K562 (cell line): Measurements from ENCODE around the gene SPHK2. TPM values are rescaled to one million over a fixed set of nuclear protein-coding genes. Genes with fewer than 3 reads are reported as not detected.

Experiments used
- AFF1 ChIP-seq, 2 experiments: fragments of 450-650 bp; IDR thresholded peaks; 2 replicates each; pipeline ENCODE4 v1.6.1; 2018; ENCODE audit warnings: mild to moderate bottlenecking in 2 of 2, low read depth in 1 of 2; ENCODE audit not compliant: partially characterized antibody in 2 of 2
- ATF7 ChIP-seq: fragments of 450-650 bp; IDR thresholded peaks from 2 replicates; pipeline ENCODE4 v1.7.1; 2014; ENCODE audit warnings: mild to moderate bottlenecking, moderate library complexity
- NFE2 ChIP-seq: IDR thresholded peaks from 2 replicates; pipeline ENCODE4 v1.6.1; 2014; ENCODE audit warnings: antibody characterized with exemption, low read depth
- RBM17 ChIP-seq: fragments of 200-400 bp; formaldehyde crosslinking; IDR thresholded peaks from 2 replicates; pipeline ENCODE4 v1.6.1; 2017; ENCODE audit warnings: low read depth, mild to moderate bottlenecking, low read length, borderline replicate concordance
- REST ChIP-seq, 2 experiments: fragments of 450-650 bp; formaldehyde crosslinking in 1 of 2; IDR thresholded peaks; 2 replicates each; pipeline versions ENCODE4 v1.4.0 to v1.6.1; 2014 to 2020; ENCODE audit warnings: mild to moderate bottlenecking in 2 of 2, borderline replicate concordance in 1 of 2, low read depth in 1 of 2
- SMARCE1 ChIP-seq: fragments of 450-650 bp; IDR thresholded peaks from 2 replicates; pipeline ENCODE4 v1.7.1; 2016; ENCODE audit warnings: mild to moderate bottlenecking
- SREBF2 ChIP-seq: sonication (generic); formaldehyde crosslinking; IDR thresholded peaks from 2 replicates; pipeline ENCODE4 v1.4.0; 2020; ENCODE audit warnings: mild to moderate bottlenecking, missing genetic modification reagents
- SRSF7 ChIP-seq: fragments of 200-400 bp; formaldehyde crosslinking; optimal IDR thresholded peaks from 2 replicates; pipeline ENCODE3; 2017; ENCODE audit warnings: mild to moderate bottlenecking, low read depth, low read length
- THRA ChIP-seq: fragments of 450-650 bp; IDR thresholded peaks from 2 replicates; pipeline ENCODE4 v1.6.1; 2017; ENCODE audit warnings: mild to moderate bottlenecking, moderate library complexity
- USF2 ChIP-seq: sonication (generic); formaldehyde crosslinking; IDR thresholded peaks from 2 replicates; pipeline ENCODE4 v1.5.0; 2020; ENCODE audit warnings: missing genetic modification reagents
- ZNF232 ChIP-seq: sonication (generic); formaldehyde crosslinking; IDR thresholded peaks from 2 replicates; pipeline ENCODE4 v1.8.0; 2022; ENCODE audit warnings: mild to moderate bottlenecking, missing genetic modification reagents
- ZNF696 ChIP-seq: fragments of 250-450 bp; sonication (Bioruptor Pico); conservative IDR thresholded peaks from 2 replicates; pipeline ENCODE4 v1.4.0; 2020; ENCODE audit warnings: mild to moderate bottlenecking, moderate library complexity
- polyA plus RNA-seq, 8 experiments: library from polyadenylated mRNA; depleted of rRNA in 4 of 8; stranded (reverse) in 5 of 8; unstranded in 3 of 8; fragments of >200 nt; fragmentation: Nextera tagmentation in 2 of 8; fragmentation: Illumina TruSeq in 1 of 8; extraction: Ambion mirVana in 2 of 8; extraction: Trizol in 1 of 8; gene quantifications; 2 replicates each; pipeline versions ENCODE4 v1.2.1 to v1.2.3, GENCODE V29; 2011 to 2014; ENCODE audit warnings: inconsistent platforms in 1 of 8, missing spikeins in 1 of 8
- total RNA-seq, 7 experiments: library from RNA; depleted of rRNA in 6 of 7; stranded (reverse); fragments of >200 nt in 6 of 7; fragmentation: Illumina TruSeq in 2 of 7; extraction: Trizol in 2 of 7; gene quantifications; 2 replicates each; pipeline versions ENCODE4 v1.2.1 to v1.2.3, GENCODE V29; 2011 to 2021; ENCODE audit warnings: low replicate concordance in 1 of 7

Gene SPHK2
- total and polyA plus RNA-seq, 9 of the 15 experiments (the other 6 are each of a cell fraction or from before 2014, with no cell fraction given), result 0.10 to 15.2 (median 2.9) TPM

- TF ChIP-seq SREBF2 (CRISPR knock-in tag) (0 out of 2 replicates have a peak, but pooled peaks have one; percentile 27), ZNF232 (CRISPR knock-in tag) (no peak), NFE2 (no peak), SMARCE1 (no peak), REST (IDR thresholded peaks at IDR 0.05; ENCODE audit: borderline replicate concordance) (peak; percentile 54), REST (CRISPR knock-in tag; IDR thresholded peaks at IDR 0.05; ENCODE audit: low read depth) (no peak), ATF7 (peak; percentile 99), RBM17 (no peak), ZNF696 (CRISPR knock-in tag) (no peak), SRSF7 (no peak), THRA (no peak), AFF1 (IDR thresholded peaks at IDR 0.05; ENCODE audit: low read depth in 1 of 2, partially characterized antibody in 2 of 2) (no peak), USF2 (no peak)
Observed at GRCh38 chr19:48637948-48638830, 18.9 kb downstream of the SPHK2 start (continued).
